Hematopoietic multipotent progenitor cell treated with erythropoietin and hydrocortisone succinate and interleukin-3 and kit ligand, for 8 days (in vitro differentiated cells): ENCODE measurements around the gene CCDC3.
"Not testable (repeated sequence)": the region's sequence is repeated elsewhere in the genome, so short reads cannot be mapped to it uniquely, and the experiment has no call there.

Experiments
- DNase-seq: peaks from one replicate; pipeline ENCODE4 v3.0.0-alpha.2; 2015

Gene CCDC3

DNA sequence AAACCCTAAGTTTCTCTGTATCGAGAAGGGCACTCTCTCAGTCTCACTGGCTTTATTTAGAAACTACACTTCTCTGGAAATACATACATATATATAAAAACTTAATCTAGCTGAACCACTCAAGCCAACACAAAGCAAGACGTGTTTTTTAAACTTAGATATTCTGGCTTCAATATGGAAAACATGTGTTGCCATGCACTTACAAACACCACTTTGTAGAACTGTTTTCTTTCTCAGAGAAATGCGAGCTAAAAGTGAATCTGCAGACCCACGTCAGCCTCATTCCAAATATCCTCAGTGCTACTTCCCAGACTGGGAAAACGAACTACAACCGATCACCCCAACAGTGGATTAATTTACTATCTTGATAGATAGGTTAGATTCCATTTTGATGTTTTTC, 1.7 kb downstream of the CCDC3 start:
- no peak for DNase-seq

DNA sequence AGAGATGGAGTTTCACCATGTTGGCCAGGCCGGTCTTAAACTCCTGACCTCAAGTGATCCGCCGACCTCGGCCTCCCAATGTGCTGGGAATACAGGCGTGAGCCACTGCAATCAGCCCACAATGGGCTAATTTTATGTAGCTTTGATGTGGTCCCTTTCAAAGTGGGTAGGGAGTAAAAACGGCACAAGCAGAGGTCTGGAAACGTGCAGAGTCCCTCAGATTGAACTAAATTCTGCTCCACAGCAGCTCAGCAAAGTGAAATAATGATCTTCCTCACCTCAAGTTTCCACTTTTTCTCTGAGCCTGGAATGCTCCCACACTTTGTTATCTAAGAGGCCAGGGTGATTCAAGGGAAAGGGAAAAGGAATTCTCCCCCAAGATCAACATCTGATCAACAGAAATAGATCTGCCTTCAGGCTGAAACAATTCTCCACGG, 6.1 kb downstream of the CCDC3 start:
- no peak for DNase-seq

DNA sequence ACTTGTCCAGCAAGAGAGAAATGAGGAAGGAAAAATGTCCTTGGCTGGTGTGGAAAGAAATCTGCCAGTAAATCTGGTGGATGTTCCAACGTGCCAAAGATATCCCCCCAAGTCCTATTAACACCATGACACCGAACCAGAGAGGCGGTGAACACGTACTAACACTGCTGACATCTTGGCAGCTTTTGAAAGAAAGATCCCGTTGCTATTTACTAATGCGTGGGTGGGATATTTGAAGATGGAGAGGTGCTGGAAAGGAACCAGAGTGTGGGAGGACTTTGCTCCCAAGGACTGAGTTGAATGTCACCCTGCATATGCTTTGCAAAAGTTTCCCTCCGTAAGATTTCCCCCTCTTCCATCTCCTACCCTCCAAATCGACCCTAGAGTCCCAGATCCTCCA, 7.9 kb downstream of the CCDC3 start:
- DNase-seq: no peak

DNA sequence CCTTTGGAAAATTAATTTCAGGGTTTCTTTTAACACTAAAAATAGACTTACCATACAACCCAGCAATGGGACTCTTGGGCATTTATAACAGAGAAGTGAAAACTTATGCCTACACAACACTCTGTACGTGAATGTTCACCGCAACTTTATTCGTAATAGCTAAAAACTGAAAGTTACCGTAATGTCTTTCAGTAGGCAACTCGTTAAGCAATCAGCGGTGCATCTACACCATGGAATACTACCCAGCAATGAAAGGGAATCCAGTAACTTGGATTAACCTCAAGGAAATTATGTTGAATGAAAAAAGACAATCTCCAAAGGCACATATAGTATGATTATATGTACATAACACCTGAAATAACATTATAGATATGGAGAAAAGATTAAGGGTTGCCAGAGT, 16.2 kb downstream of the CCDC3 start:
- DNase-seq: no peak

GRCh38 chr10:12984165-12984747, 17.3 kb downstream of the CCDC3 start:
- DNase-seq: no peak

DNA sequence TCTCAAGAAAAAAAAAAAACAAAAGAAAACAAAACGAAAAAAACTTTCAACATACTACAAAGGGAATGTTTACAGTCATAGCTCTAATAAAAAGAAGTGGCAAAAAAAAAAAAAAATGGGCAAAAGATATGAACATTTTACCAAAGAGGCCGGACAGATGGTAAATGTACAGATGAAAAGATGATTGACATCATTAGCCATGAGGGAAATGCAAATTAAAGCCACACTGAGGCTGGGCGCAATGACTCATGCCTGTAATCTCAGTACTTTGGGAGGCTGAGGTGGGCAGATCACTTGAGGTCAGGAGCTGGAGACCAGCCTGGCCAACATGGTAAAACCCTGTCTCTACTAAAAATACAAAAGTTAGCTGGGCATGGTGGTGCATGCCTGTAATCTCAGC, 17.9 kb downstream of the CCDC3 start:
- not testable (repeated sequence) for DNase-seq

GRCh38 chr10:12981570-12981969, 19.9 kb downstream of the CCDC3 start:
- DNase-seq: no peak

GRCh38 chr10:12980713-12981306, 20.7 kb downstream of the CCDC3 start:
- no peak for DNase-seq

- no peak for DNase-seq
Measured at GRCh38 chr10:12980102-12980661, 21.3 kb downstream of the CCDC3 start.

DNA sequence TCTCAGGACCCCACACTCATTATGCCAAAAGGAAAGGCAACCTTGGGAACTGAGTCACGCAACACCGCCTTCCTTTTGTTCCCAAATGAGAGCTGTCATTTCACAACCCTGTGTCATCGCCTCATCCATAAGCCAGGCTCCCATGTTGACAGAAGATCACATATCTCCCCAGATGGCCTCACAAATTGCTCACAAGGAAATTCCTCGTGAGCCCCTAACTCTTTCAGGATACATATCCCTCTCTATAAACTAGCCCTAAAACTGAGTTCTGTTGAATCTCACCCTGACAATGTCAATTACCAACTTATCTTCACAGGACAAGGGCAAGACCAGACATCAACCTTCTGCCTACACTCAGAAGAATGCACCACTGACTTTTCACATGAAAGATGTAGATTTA, 22.6 kb downstream of the CCDC3 start:
- no peak for DNase-seq

GRCh38 chr10:12975906-12976305, 25.6 kb downstream of the CCDC3 start:
- DNase-seq: no peak

DNA sequence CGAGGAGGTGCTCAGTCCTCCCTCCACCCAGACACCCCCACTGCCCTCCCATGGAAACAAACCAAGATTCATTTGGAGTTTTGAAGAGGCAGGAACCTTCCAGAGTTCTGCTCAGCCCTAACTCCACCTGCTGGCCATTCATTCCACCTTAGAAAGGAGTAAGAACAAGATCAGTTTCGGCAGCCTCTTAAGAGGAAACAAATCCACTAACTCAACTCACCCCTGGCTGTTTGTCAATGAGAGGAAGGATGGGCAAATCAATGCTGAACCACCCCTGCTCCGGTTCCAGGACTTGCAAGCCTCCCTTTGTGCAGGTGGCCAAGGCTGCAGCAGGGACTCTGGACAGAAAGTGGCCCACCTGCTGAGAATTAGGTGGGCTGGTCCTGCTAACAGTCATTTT, 26.2 kb downstream of the CCDC3 start:
- DNase-seq: peak; percentile 22

GRCh38 chr10:12974491-12975199, 26.9 kb downstream of the CCDC3 start:
- no peak for DNase-seq

GRCh38 chr10:12974078-12974477, 27.4 kb downstream of the CCDC3 start:
- no peak for DNase-seq

GRCh38 chr10:12973149-12973718, 28.3 kb downstream of the CCDC3 start:
- no peak for DNase-seq

DNA sequence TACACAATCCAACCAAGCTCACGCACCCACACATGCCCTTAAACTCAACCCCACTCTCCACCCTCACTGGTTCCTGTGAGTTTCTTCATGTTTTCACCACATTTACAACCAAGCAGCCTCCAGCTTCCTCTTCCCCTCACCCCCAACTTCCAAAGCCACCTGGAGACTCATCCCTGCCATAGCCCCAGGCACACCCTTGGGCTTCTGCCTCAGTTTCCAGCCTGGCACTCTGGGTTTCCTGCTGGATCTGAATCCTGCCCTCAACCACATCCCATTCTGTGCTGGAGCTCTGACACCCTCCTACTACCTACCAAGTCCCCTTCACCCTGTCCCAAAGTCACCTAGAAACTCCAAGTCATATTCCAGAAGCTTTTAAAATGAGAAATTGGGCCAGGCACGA, 29.4 kb downstream of the CCDC3 start:
- no peak for DNase-seq

GRCh38 chr10:12971001-12971788, 30.3 kb downstream of the CCDC3 start:
- DNase-seq: no peak

DNA sequence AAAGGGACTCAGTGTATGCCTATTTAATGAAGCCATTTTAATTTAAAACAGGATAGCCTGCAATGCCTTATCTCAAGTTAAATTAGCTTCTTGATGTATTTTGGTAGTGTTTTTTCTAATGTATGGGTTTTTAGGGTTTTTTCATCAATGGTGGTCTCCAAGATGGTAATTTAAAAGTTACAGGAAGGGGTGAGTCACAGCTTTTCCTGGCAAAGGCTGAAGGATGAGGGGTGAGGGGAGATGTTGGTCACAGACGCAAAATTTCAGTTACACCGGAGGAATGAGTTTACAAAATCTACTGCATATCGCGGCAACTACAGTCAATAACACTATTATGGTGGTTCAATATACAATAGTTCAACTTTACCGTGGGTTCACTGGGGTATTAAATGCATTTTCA, 31.6 kb downstream of the CCDC3 start:
- DNase-seq: peak; percentile 8

- DNase-seq: no peak
Measured at GRCh38 chr10:12966067-12966466, 35.4 kb downstream of the CCDC3 start.

- no peak for DNase-seq
Measured at GRCh38 chr10:12965571-12965970, 35.9 kb downstream of the CCDC3 start.

DNA sequence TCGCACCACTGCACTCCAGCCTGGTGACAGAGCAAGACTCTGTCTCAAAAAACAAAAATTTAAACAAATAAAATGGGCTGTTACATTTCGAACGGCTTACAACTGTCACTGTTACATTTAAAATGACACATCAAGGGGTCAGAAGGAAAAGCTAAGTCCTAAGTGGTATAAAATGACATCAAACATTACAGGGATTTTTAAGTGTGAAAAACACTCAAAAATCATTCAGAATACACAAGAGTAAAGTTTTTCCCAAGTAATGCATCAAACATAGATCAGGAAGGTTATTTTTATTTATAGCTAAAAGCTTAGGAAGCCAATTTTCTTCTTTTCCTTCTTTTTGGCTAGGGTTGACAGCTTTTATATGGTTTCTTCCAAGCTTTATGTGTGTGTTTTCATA, 39.0 kb downstream of the CCDC3 start:
- no peak for DNase-seq

DNA sequence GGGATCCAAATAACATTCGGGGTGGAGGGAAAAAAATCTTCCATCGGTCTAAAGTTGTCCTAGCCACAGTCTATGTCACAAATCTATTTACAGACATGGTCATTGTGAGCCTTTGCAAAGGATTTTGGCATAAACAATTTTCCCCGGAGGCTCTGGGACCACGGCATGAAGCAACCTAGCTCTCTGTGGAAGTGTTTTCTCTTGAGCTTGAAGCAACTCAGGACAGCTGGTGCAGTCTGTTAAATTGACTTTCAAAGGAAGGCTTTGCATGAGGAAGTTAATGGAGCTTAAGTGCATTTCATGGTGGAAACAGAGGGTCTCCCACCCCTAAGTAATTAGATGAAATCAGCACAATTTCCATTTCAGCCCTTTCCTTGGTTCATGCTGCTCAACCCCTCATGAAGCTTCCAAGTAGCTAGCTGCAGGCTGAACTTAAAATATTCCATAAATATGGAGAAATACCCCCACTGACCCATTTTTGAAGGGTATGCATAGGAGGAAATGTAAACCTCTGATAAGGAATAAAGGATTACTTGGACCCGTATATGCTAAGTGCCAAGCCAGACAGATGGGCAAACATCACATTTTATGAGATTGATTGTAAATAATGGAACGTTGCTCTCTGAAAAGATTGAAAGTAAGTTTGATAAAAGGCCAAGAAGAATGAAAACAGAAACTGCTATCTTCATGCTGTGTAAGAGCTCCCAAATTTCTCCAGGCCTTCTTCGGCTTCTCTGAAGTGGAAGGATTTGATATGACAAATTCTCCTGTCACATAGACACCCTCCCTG, 39.9 kb downstream of the CCDC3 start:
- DNase-seq: no peak
